HS-5 (cell line): Measurements from ENCODE around the gene PAWR.
"Not testable (repeated sequence)": the region's sequence is repeated elsewhere in the genome, so short reads cannot be mapped to it uniquely, and the experiment has no call there.

Experiments used
- DNase-seq: peaks from one replicate; pipeline ENCODE4 v3.0.0-alpha.2; 2012; ENCODE audit warnings: low read depth

PAWR gene

GRCh38 chr12:79591988-79592387, 98.8 kb downstream of the PAWR start:
- no peak for DNase-seq

DNA sequence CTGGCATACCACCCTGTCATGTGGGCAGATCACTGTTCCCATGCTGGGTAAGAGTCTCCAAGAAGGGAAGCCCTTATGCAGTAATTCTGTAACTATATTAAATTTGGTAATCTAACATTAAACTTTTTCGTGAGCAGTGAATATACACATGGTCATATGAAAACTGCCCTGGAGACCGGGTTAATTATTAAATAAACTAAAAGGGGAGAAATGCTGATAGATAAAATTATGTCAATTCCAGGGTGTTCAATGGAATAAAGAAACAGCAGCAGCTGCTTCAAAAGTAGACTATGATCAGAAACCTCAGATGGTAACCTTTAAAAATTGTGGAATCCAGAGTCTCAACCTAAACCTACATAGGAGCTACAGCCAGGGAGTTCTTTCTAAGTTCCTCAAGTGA, 100.0 kb downstream of the PAWR start:
- DNase-seq, result no peak

DNA sequence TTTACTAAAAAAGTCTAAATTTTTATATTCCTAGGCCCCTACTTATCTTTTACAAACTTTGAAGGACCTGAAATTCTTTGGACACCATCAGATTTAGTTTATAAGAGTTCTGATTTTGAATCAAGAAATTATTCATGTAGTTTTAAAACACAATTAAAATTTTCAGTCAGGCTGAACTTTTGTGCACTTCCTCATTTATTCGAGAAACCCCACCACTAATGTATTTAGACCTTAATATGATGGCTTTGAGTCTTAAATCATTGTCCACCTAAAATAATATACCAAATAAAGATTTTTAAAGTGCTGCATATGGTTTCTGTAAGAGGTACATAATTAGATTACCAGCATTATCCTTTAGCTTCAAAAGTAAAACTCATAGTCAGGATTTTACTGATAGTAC, 103.4 kb downstream of the PAWR start:
- no peak for DNase-seq

- no peak for DNase-seq
Measured at GRCh38 chr12:79585147-79585546, 105.6 kb downstream of the PAWR start.

DNA sequence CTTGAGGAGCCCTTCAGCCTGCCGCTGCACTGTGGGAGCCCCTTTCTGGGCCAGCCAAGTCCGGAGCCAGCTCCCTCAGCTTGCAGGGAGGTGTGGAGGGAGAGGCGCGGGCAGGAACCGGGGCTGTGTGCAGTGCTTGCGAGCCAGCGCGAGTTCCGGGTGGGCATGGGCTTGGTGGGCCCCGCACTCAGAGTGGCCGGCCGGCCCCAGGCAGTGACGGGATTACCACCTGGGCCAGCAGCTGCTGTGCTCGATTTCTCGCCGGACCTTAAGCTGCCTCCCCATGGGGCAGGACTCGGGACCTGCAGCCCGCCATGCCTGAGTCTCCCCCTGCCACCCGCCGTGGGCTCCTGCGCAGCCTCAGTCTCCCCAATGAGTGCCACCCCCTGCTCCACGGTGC, 116.9 kb downstream of the PAWR start:
- no peak for DNase-seq

- no peak for DNase-seq
Measured at GRCh38 chr12:79569679-79570078, 121.1 kb downstream of the PAWR start.

- DNase-seq, result no peak
Measured at GRCh38 chr12:79567175-79567563, 123.6 kb downstream of the PAWR start.

DNA sequence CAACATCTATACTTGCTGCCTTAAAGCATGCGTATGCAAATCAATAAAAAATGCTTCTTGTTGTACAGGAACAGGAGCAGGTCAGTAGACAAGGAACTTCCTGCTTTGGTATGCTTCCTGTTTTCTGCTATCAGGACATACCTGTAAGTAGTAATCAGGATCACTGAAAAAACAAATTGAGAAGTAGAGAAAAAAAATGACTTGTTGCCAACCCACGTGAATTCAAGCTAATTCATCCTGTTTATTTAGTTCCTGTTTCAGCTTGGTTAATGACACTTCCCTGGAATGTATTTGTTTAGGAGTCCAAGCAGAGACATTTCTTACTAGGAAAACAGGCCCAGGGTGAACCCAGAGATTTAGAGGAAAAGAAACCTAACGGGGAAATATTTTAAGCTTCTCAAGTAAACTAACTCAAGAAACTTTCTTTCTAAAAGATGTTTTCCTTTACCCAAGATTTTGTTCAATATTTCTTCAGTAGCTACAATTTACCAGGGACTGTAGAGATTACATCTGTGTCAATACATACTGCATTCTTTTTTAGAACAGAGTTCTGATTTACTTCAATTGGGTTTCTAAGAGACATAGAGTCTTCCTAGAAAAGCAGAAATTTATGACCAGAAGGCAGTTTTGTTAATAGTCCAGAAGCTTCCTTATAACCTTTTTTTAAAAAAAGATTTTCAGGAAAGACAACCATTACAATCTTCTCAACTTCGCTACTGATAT, 124.2 kb downstream of the PAWR start:
- no peak for DNase-seq

- DNase-seq, result not testable (repeated sequence)
Measured at GRCh38 chr12:79564727-79565350, 125.9 kb downstream of the PAWR start.

GRCh38 chr12:79563021-79563740, 127.6 kb downstream of the PAWR start:
- DNase-seq, result no peak

DNA sequence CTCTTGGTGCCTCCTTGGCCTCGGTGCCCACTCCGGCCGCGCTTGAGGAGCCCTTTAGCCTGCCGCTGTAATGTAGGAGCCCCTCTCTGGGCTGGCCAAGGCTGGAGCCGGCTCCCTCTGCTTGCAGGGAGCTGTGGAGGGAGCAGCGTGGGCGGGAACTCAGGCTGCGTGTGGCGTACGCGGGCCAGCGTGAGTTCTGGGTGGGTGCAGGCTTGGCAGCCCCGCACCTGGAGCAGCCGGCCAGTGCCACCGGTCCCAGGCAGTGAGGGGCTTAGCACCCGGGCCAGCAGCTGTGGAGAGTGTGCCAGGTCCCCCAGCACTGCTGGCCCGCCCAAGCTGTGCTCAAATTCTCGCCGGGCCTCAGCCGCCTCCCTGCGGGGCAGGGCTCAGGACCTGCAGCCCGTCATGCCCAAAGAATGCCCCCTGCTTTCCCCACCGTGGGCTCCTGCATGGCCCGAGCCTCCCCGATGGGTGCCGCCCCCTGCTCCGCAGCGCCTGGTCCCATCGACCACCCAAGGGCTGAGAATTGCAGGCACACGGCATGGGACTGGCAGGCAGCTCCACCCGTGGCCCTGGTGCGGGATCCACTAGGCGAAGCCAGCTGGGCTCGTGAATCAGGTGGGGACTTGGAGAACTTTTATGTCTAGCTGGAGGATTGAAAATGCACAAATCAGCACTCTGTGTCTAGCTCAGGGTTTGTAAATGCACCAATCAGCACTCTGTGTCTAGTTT, 129.2 kb downstream of the PAWR start:
- DNase-seq, result no peak

DNA sequence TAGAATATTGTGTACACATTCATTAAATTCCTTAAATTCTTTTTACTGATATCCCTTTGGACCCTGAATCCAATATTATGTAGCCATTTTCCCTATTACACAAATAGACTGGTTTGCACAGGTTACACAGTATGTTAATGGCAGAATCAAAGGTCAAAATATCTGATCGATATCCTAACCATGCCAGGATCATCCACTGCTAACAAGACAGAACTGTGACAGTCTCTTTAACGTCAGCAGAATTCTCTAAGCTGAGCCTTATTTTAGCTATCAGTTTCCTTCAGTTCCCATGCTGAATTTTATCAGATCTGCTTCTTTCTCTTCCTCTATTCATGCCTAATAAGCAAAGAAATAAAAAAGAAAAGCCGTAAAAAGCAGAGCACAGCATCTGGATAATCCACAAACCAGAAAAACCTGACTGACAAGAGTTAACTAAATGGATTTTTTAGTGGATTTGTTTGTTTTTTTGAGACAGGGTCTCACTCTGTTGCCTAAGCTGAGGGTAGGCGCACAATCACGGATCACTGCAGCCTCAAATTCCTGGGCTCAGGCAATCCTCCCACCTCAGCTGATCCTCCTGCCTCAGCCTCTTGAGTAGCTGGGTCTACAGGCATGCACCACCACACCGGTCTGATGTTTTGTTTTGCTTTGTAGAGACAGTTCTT, 130.4 kb downstream of the PAWR start:
- DNase-seq, result no peak

DNA sequence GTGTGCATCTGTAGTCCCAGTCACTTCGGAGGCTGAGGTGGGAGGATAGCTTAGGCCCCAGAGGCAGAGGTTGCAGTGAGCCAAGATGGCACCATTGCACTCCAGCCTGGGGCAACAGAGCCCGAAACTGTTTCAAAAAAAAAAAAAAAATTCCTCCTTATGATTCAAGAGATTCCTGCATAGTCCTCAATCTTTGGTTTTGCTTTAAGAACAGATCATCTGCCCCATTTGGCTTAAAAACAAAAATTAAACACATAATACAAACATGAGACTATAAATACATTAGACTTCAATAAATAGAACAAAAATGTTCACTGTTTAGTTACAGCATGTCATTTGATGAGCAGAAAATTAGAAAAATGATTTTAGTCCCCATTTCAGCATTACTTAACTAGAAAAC, 131.2 kb downstream of the PAWR start:
- DNase-seq, result no peak

DNA sequence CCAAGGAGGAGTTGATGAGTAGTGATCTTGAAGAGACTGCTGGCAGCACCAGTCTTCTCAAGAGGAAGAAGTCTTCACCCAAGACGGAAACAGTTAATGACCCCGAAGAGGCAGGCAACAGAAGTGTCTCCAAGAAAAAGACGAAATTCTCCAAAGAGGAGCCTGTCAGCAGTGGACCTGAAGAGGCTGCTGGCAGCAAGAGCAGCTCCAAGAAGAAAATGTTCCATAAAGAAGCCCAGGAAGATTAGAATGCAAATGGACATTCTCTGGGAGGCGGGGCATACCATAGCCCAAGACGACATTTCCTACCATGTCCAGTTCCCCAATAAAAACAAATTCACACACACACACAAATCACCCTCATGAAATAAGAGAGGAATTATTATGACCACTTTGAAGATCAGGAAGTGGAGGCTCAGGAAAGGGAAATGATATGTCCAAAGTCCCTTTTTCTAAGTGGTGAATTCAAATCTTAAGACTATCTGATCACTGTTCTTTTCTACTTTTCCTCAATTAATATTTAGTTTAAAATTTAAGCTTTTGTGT, 131.8 kb downstream of the PAWR start:
- no peak for DNase-seq

- no peak for DNase-seq
Measured at GRCh38 chr12:79557690-79558315, 133.0 kb downstream of the PAWR start.

- DNase-seq, result peak; percentile 22
Measured at GRCh38 chr12:79555028-79555925, 135.5 kb downstream of the PAWR start.

GRCh38 chr12:79553863-79554574, 136.7 kb downstream of the PAWR start:
- DNase-seq, result no peak

GRCh38 chr12:79552192-79552591, 138.6 kb downstream of the PAWR start:
- DNase-seq, result no peak

- no peak for DNase-seq
Measured at GRCh38 chr12:79549531-79550271, 141.1 kb downstream of the PAWR start.
